Activated CD4-positive, alpha-beta T cell treated with anti-CD3 and anti-CD28 coated beads, Interleukin-10, Interleukin-2, amounts not matched to agents 100 ng/mL and 50 ng/mL, durations not matched to agents 16 hours and 8 hours (primary cell): Measurements from ENCODE around the gene HSPBAP1.
"Not testable (repeated sequence)": the region's sequence is repeated elsewhere in the genome, so short reads cannot be mapped to it uniquely, and the experiment has no call there.

Source experiments
- DNase-seq: peaks from one replicate; pipeline ENCODE4 v3.0.0-alpha.2; 2020

Gene HSPBAP1

DNA sequence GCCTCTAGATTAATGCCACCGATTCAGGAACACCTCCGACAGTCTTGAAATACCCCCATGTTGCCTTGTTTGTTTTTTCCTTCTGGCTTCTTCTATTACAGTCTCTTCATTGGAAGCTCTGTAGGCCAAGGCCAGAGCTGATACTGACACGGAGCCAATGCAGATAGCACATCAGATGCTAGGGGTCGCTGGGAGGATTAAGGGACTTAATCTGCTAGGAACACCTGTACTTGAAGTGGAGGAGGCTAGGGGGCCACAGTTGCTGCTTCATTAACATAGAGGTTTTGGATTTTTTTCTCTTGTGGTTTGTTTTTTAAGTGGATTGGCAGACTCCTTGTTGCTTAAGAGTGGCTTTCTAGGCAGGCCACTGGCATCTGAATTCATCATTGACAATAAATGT lies 63.4 kb downstream of the HSPBAP1 start:
- no peak for DNase-seq

DNA sequence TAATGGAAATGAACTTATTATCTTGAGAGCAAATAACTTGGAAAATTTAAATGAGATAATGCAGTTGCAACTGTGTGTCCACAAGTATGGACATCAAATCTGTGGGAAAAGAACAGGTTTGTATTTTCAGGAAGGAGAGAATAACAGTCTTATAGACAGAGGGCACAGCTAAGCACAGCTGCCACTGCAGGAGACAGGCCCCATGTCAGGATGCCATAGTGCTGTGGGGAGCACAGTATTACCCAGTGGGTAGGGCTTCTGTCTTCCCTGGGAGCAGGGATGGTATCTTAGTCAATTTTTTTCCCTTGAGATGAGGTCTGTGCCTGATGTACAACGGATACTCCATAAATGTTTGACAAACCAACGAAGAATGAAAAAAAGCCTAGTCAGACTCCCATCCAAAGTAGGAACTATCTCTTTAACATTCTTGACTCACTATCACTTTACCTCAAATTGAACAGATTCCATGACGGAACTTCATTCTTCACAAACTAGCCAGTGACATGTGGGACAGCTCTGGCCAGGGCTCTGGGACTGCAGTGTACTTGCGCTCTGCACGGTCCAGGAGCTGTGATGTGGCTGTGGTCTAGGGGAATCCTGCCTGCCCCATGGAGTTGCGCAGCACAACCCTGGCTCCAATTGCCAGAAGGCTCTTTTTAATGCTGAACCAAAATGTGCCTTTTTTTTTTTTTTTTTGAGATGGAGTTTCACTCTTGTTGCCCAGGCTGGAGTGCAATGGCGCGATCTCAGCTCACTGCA lies 64.7 kb downstream of the HSPBAP1 start:
- DNase-seq, result no peak

DNA sequence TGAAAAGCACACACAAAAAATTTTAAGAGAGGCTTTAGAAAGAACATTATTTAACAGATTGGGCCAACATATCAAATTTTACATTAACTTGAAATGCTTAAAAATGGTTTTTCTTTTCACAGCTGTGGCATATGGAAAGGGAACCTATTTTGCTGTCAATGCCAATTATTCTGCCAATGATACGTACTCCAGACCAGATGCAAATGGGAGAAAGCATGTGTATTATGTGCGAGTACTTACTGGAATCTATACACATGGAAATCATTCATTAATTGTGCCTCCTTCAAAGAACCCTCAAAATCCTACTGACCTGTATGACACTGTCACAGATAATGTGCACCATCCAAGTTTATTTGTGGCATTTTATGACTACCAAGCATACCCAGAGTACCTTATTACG lies 65.4 kb downstream of the HSPBAP1 start:
- no peak for DNase-seq

DNA sequence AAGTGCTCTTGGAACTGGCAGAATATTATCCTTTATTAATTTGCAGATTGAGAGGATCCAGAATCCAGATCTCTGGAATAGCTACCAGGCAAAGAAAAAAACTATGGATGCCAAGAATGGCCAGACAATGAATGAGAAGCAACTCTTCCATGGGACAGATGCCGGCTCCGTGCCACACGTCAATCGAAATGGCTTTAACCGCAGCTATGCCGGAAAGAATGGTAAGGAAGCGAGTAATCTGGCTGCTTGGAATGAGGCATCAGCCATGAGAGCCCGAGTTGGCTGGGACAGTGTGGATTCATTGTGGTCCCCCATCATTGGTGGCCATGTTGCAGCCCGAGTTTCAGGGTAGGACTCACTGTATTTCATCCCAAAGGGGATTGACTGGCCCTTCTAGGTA lies 65.9 kb downstream of the HSPBAP1 start:
- DNase-seq, result no peak

DNA sequence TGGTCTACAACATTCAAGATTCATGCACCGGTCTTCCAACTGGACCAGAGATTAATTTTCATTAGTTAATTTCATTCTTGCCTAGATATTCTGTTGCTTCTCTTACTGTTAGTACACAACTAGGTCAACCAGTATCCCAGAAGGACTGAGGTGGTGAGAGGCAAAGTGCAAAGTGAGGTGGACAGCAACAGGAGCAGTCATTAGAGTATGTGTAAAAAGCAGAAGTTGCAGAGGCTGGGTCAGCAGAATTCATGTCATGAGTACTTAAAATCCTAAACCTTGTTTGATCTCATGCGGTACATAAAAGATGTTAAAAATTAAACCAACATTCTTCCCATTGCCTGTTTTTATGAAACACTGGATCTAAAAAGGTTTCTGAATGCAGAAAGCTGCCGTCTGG lies 66.3 kb downstream of the HSPBAP1 start:
- DNase-seq, result no peak

DNA sequence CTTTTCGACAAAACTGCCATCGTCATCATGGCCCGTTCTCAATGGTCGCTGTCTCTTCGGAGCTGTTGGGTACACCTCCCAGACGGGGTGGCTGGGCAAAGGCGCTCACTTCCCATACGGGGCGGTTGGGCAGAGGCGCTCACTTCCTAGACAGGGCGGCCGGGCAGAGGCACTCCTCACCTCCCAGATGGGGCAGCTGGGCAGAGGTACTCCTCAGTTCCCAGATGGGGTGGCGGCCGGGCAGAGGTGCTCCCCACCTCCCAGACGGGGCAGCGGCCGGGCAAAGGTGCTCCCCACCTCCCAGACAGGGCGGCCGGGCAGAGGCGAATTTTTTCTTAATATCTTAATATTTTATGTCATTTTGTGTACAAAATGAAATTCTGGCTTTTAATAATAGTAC lies 68.5 kb downstream of the HSPBAP1 start:
- DNase-seq, result no peak

DNA sequence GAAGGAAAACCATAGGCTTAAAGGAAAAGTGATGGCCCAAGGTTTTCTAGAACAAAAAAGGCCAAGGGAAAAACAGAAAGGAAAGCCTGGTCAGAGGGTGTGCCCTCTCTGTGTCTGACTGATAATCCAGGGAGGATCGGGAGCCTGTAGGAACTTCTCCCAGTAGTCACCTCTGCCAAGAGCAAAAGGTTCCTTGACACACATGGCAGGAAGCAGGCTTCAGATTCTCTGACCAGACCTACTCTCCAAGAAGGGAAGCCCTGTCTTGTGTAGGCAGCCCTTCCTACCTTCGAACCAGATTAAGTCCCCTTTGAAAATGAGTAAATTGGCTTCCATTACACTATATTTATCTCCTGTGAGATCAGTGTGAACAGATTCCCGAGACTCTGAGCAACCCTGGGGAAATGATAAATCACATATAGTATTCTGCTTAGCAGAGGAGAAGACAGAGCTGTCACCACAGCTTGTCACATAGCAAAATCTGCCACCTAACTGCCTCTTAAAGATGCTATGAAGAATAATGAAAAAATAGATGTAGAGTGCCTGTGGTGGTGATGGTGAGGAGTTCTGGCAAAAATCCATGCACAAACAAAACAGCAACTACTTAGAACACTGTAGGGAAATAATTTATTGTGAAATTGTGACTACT lies 74.2 kb downstream of the HSPBAP1 start:
- DNase-seq, result no peak

DNA sequence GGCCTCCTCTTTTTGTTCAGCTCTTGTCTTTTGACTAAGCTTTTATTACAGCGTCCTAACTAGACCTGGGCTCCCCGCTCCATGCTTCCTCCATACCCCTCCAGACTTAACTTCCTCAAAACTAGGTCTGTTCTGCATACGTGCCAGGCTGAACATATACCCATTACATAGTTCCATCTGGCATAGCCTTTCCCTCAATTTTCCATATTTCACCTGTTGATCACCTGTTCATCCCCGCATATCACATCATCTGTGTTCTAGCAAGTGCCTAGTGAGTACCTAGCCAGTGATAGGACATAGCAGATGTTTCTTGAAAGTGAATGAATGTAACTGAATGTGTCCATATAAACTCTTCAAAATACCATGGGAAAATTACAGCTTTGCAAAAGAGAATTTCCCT lies 77.0 kb downstream of the HSPBAP1 start:
- DNase-seq, result no peak

DNA sequence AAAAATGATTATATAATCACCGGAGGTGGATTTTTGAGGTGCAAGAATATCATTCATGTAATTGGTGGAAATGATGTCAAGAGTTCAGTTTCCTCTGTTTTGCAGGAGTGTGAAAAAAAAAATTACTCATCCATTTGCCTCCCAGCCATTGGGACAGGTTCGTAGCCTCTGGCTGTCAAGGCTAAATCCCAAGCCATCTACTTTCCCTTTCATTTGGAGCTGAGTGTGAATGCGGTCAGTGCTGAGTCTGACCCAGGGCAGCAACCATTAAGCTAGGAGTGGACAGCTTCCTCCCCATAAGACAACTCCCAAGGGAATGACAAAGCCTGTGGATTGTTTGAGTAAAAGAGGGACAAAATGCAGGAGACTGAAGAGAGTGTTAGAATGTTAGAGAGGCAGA lies 79.4 kb downstream of the HSPBAP1 start:
- DNase-seq, result no peak

DNA sequence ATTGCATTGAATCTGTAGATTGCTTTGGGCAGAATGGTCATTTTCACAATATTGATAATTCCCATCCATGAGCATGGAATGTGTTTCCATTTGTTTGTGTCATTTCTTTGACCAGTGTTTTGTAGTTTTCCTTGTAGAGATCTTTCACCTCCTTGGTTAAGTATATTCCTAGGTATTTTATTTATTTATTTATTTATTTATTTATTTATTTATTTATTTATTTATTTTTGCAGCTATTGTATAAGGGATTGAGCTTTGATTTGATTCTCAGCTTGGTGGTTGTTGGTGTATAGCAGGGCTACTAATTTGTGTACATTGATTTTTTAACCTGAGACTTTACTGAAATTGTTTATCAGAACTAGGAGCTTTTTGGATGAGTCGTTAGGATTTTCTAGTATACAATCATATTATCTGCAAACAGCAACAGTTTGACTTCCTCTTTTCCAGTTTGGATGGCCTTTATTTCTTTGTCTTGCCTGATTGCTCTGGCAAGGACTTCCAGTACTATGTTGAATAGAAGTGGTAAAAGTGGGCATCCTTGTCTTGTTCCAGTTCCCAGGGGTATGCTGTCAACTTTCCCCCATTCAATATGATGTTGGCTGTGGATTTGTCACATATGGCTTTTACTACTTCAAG lies 82.9 kb downstream of the HSPBAP1 start:
- DNase-seq, result not testable (repeated sequence)

DNA sequence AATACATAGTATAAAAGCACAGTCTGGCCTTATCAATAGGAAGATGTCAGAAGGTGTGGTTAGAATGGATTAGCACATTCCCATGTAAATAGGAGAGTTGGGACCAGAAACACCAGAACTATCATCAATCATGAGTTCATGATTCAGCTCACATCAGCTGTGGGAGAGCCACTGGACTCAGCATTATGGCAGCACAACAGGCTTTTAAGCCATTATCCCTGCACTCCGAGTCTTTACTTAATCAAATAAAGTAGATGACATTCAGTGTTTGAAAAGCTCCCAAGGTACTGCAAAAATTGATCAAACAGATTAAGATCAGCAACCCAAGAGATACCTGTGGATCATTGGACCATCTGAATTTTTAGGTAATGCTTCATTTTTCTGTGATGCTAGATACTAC lies 88.3 kb downstream of the HSPBAP1 start:
- no peak for DNase-seq

DNA sequence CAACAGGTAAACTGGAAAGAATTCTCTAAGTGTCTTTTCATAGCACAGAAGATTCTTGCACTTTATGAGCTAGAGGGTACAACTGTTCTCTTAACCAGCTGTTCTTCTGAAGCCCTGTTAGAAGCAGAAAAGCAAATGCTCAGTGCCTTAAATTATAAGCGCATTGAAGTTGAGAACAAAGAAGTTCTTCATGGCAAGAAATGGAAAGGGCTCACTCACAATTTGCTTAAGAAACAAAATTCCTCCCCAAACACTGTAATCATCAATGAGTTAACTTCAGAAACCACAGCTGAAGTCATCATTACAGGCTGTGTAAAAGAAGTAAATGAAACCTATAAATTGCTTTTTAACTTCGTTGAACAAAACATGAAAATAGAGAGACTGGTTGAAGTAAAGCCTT lies 93.4 kb downstream of the HSPBAP1 start:
- DNase-seq, result no peak

DNA sequence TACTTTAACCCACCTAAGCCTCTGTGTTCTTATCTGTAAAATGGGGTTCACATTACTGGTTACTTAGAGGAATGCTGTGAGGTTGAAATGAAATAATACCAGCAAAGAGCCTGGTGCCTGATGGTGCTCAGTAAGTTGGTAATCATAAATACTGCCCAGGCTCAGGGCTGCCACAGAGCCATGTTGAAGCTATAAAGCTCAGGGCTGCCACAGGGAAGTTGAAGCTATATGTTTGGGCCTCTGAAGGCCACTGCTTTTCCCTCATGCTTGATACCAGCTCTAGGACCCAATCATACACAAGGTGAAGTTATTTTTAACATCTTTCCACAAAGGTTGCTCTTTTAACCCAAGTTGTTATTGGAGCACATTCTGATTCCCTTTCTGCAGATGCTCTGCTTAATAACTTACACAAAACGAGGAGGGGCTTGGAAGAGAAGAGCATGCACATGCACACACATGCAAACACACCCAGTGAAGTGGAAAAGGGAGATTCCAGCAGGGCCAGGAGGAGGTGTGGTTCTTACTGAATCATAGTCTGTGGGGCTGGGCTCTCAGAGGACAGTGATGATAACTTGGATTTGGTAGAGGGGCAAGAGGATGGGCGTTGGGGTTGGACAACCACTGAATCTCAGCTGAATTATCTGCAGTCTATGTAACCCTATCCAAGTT lies 95.5 kb downstream of the HSPBAP1 start:
- DNase-seq, result no peak

DNA sequence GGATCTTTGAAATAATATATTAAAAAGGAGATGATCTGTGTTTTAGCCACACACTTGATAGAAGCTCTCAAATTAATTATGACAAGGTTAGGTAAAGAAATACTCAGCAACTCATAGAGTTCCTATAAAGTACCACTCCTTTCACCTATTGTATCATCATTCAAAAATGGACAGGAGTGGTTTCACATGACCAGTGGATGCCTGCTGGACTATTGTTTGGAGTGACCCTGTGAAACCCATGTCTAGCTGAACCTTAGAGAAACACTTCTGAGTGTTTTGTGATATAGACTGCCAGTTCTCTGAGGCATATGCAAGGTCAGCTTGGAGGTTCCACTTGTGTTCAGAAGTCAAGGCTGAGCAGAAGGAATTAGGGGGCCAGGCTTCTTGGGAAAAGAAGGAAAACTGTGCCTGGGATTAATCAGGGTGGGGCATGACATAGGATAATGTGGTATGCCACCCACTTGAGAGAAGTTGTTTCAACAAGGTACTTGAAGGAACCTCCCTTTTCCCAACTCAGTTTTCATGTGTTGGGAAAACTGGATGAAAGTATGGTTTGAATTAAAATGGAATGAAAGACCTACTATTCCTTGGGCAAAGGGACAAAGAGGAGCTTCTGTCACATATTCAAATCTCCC lies 97.6 kb downstream of the HSPBAP1 start:
- DNase-seq, result no peak

DNA sequence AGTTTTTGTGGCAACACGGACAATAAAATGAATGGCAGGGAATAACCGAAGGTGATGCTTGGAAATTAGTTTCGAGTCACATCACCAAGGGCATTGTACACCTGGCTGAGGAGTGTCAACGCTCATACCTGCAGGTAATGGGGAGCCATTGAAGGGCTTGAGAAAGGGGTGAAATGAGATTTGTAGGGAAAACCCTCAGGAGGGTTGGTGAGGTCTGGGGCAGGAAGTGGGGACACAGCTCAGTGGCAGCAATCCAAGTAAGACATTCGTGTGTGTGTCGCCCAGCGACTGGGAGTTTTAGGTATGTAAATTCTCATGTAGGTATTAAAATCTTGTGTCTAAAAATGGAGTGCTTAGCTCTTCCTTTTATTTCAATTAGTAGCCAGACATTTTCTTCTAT lies 98.7 kb downstream of the HSPBAP1 start:
- no peak for DNase-seq

DNA sequence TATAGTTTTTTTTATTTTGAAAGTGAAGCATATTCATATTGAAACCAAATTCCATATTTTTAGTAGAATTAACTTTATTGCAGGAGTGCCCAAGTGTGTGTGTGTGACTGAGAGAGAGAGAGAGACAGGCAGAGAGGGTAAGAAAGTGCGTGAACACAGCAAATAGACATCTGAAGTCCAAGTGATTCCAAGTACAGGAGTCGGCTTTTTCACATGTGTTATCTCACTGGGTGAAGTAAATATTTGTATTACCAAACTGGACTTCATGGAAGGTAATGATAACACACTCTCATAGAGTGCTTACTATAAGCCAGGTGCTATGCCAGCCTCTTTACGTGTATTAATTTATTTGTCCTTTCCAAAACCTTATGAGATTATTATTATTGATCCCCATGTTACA lies 101.0 kb downstream of the HSPBAP1 start:
- no peak for DNase-seq

DNA sequence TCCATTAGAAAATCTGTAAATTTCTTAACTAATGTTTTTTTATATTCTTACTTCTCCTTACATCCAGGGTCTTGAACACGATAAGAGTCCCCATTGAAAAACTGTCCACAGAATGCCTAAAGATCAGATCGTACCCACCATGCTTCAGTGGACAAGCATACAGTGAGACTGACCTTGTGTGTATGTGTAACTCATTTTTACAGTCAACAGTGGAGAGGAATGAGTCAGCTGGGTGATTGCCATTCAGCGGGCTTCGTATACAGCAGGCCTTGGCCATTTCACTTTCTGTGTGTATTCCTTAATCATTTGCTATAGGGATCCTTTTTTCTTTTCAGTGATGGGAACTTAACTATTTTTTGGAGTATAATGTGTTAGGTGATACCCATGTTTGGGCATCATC lies 102.4 kb downstream of the HSPBAP1 start:
- no peak for DNase-seq

DNA sequence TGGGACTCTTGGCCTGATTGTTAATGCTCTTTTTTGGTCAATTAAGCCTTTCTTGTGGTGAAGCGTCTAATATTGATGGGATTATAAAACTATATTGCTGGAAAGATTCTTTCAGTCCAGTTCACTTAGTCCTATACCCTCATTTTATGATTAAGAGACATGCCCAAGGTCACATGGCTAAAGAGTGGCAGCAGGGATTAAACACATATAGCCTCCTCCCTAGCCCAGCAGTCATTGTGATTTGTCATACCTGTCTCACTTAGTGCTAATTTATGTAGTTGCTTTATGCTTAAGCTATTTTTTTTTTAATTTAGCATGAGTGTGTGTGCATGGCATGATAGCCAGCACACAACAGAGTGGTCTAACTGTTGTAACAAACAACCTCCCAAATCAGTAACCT lies 103.5 kb downstream of the HSPBAP1 start:
- DNase-seq, result no peak
